ENCODE results near the gene PSAP. TPM values are rescaled to one million over a fixed set of nuclear protein-coding genes. Genes with fewer than 3 reads are reported as not detected.
A peak's percentile ranks its signal among the peaks of the same experiment; 100 is the strongest.

Gene PSAP
- total and polyA plus RNA-seq, 4 donors: 496 to 1,828 (median 1,097) TPM

- peaks cover 0 to 1% (median 0%) of the 10 kb centered on the region in 4 donors for H3K36me3 ChIP-seq (ENCODE audit: control insufficient read depth in 4 of 4, insufficient read depth in 4 of 4, low read length in 4 of 4)
- TF ChIP-seq CTCF (IDR thresholded peaks at IDR 0.05; ENCODE audit: control extremely low read depth, extremely low read depth): no peak
- no peaks in the 10 kb centered on the region for H3K9me3 ChIP-seq (ENCODE audit: control insufficient read depth in 4 of 4, insufficient read depth in 3 of 4, low read length in 3 of 4)
- H3K27ac ChIP-seq (ENCODE audit: low read depth in 1 of 2, low read length in 1 of 2): no peak overlapping the region
- DNase-seq: peak; percentile 13 to 26 (median 21)
- no peak overlapping the region for H3K9ac ChIP-seq (ENCODE audit: insufficient read depth in 1 of 2, low read length in 2 of 2)
- peak; percentile 57 for ATAC-seq (ENCODE audit: insufficient read depth, low FRiP score)
- H3K4me3 ChIP-seq: no peak overlapping the region
- peaks cover 0 to 2% (median 0%) of the 10 kb centered on the region in 5 donors for H3K4me1 ChIP-seq (ENCODE audit: control insufficient read depth in 5 of 5, insufficient read depth in 5 of 5, low read length in 5 of 5)
- 36 to 52% methylated on average over 41 of the region's 41 CpGs for WGBS, 2 donors
- H3K27me3 ChIP-seq (ENCODE audit: control insufficient read depth in 3 of 3, insufficient read depth in 3 of 3, low read length in 2 of 3): peaks cover 0 to 13% (median 2%) of the 10 kb centered on the region in 3 donors
Observed at GRCh38 chr10:71805776-71806703, 45.0 kb downstream of the PSAP start.

- peak in 1 of 3 donors; percentile 24 for DNase-seq
- WGBS, 2 donors: 12 to 24% methylated on average over 4 of the region's 4 CpGs
Observed at GRCh38 chr10:71804077-71804476, 47.0 kb downstream of the PSAP start.

GRCh38 chr10:71802715-71803488, 48.1 kb downstream of the PSAP start:
- ATAC-seq (ENCODE audit: insufficient read depth, low FRiP score): no peak
- H3K27ac ChIP-seq (ENCODE audit: low read depth in 1 of 2, low read length in 1 of 2): no peak overlapping the region
- H3K4me3 ChIP-seq: no peak overlapping the region
- H3K9ac ChIP-seq (ENCODE audit: insufficient read depth in 1 of 2, low read length in 2 of 2): no peak overlapping the region
- peaks cover 0 to 13% (median 2%) of the 10 kb centered on the region in 3 donors for H3K27me3 ChIP-seq (ENCODE audit: control insufficient read depth in 3 of 3, insufficient read depth in 3 of 3, low read length in 2 of 3)
- peaks cover 0 to 1% (median 0%) of the 10 kb centered on the region in 4 donors for H3K36me3 ChIP-seq (ENCODE audit: control insufficient read depth in 4 of 4, insufficient read depth in 4 of 4, low read length in 4 of 4)
- no peak for TF ChIP-seq CTCF (IDR thresholded peaks at IDR 0.05; ENCODE audit: control extremely low read depth, extremely low read depth)
- DNase-seq: no peak
- WGBS, 2 donors: 92 to 94% methylated on average over 18 of the region's 18 CpGs
- no peaks in the 10 kb centered on the region for H3K9me3 ChIP-seq (ENCODE audit: control insufficient read depth in 4 of 4, insufficient read depth in 3 of 4, low read length in 3 of 4)
- peaks cover 0 to 2% (median 0%) of the 10 kb centered on the region in 5 donors for H3K4me1 ChIP-seq (ENCODE audit: control insufficient read depth in 5 of 5, insufficient read depth in 5 of 5, low read length in 5 of 5)

More at GRCh38 chr10:71804077-71804476, 47.0 kb downstream of the PSAP start:
- no peak for TF ChIP-seq CTCF (IDR thresholded peaks at IDR 0.05; ENCODE audit: control extremely low read depth, extremely low read depth)
- peaks cover 0 to 13% (median 2%) of the 10 kb centered on the region in 3 donors for H3K27me3 ChIP-seq (ENCODE audit: control insufficient read depth in 3 of 3, insufficient read depth in 3 of 3, low read length in 2 of 3)
- peaks cover 0 to 2% (median 0%) of the 10 kb centered on the region in 5 donors for H3K4me1 ChIP-seq (ENCODE audit: control insufficient read depth in 5 of 5, insufficient read depth in 5 of 5, low read length in 5 of 5)
- H3K9me3 ChIP-seq (ENCODE audit: control insufficient read depth in 4 of 4, insufficient read depth in 3 of 4, low read length in 3 of 4): no peaks in the 10 kb centered on the region
- H3K36me3 ChIP-seq (ENCODE audit: control insufficient read depth in 4 of 4, insufficient read depth in 4 of 4, low read length in 4 of 4): peaks cover 0 to 1% (median 0%) of the 10 kb centered on the region in 4 donors
- H3K9ac ChIP-seq (ENCODE audit: insufficient read depth in 1 of 2, low read length in 2 of 2): no peak overlapping the region
- H3K4me3 ChIP-seq: no peak overlapping the region
- H3K27ac ChIP-seq (ENCODE audit: low read depth in 1 of 2, low read length in 1 of 2): no peak overlapping the region
- ATAC-seq (ENCODE audit: insufficient read depth, low FRiP score): no peak
